ENCODE results near the gene GLYAT. TPM values are rescaled to one million over a fixed set of nuclear protein-coding genes. Genes with fewer than 3 reads are reported as not detected.

Gene GLYAT
- total and polyA plus RNA-seq, 2 of the 8 experiments (the other 6 are each of a cell fraction or from before 2014, with no cell fraction given): not detected

- no peak for TF ChIP-seq JUN (IDR thresholded peaks at IDR 0.05; ENCODE audit: low read depth, low read length)
Measured at GRCh38 chr11:58765078-58765477, 33.3 kb upstream of the GLYAT start (continued).

GRCh38 chr11:58763120-58763490, 31.4 kb upstream of the GLYAT start:
- H3K79me2 ChIP-seq (ENCODE audit: control insufficient read depth in 1 of 2, insufficient read depth in 2 of 2, low read length in 2 of 2): no peaks in the 10 kb centered on the region
- H3K4me1 ChIP-seq (replicated peaks in 1 of 4; ENCODE audit: control insufficient read depth in 3 of 4, insufficient read depth in 4 of 4, low read length in 3 of 4): no peaks in the 10 kb centered on the region
- no peaks in the 10 kb centered on the region for H4K20me1 ChIP-seq (replicated peaks in 1 of 2; ENCODE audit: control insufficient read depth in 1 of 2, insufficient read depth in 2 of 2, low read length in 2 of 2)
- no peak overlapping the region for H2BK12ac ChIP-seq (ENCODE audit: low read depth, low read length)
- H3K79me1 ChIP-seq (ENCODE audit: low read depth, low read length): no peaks in the 10 kb centered on the region
- H3K4me3 ChIP-seq (ENCODE audit: extremely low read depth in 1 of 4, insufficient read depth in 2 of 4, low read depth in 3 of 4, low read length in 4 of 4): no peak overlapping the region
- no peaks in the 10 kb centered on the region for H3K36me3 ChIP-seq (ENCODE audit: control insufficient read depth in 2 of 4, insufficient read depth in 4 of 4, low read length in 3 of 4)
- no peak overlapping the region for H2BK20ac ChIP-seq (ENCODE audit: low read length)
- CTCF ChIA-PET (ENCODE audit: partially characterized antibody): no interaction called here
- no peak for DNase-seq (ENCODE audit: low read depth in 1 of 2, low spot score in 2 of 2)
- no peak overlapping the region for H3K4me2 ChIP-seq (ENCODE audit: insufficient read depth in 1 of 2, low read depth in 2 of 2, low read length in 2 of 2)
- H4K8ac ChIP-seq (ENCODE audit: extremely low read depth, insufficient read depth, low read length): no peak overlapping the region
- H3K23me2 ChIP-seq (ENCODE audit: low read depth, low read length): no peaks in the 10 kb centered on the region
- H3K9me3 ChIP-seq (ENCODE audit: insufficient read depth in 2 of 2, low read depth in 1 of 2, low read length in 1 of 2): peaks cover 8 to 19% of the 10 kb centered on the region in 2 experiments; a peak in 2 of 4 replicates
- no peak for FAIRE-seq
- no peak overlapping the region for H3K4ac ChIP-seq (replicated peaks; ENCODE audit: insufficient read length, low read depth, low read length)
- no peak overlapping the region for H2BK120ac ChIP-seq (replicated peaks; ENCODE audit: low read depth, low read length)
- no peaks in the 10 kb centered on the region for H3K27me3 ChIP-seq (replicated peaks in 1 of 4; ENCODE audit: control insufficient read depth in 3 of 4, extremely low read depth in 1 of 4, insufficient read depth in 3 of 4, low read length in 3 of 4)
- WGBS, 2 experiments (ENCODE audit: extremely low coverage in 1 of 2, insufficient coverage in 1 of 2, insufficient read length in 1 of 2, insufficient replicate concordance in 2 of 2, low coverage in 1 of 2, low lambda C conversion rate in 2 of 2, missing lambda C conversion rate in 1 of 2): 89% methylated on average over 1 of the region's 1 CpG; no CpG with 5 or more reads in 1 of the 2 experiments
- H3K56ac ChIP-seq (replicated peaks; ENCODE audit: insufficient read length, low read depth, low read length): no peak overlapping the region
- H2AK5ac ChIP-seq (ENCODE audit: low read depth, low read length): no peak overlapping the region
- POLR2A ChIA-PET (ENCODE audit: partially characterized antibody): no interaction called here
- H4K91ac ChIP-seq (replicated peaks; ENCODE audit: insufficient read length, low read length): no peak overlapping the region
- no peak overlapping the region for H3K9ac ChIP-seq (replicated peaks in 1 of 4; ENCODE audit: extremely low read depth in 1 of 4, low read depth in 3 of 4, low read length in 3 of 4)
- H2AFZ ChIP-seq (ENCODE audit: low read length): no peak overlapping the region
- no peak overlapping the region for H4K5ac ChIP-seq (ENCODE audit: insufficient read length, low read depth, low read length)
- no peak overlapping the region for H2BK15ac ChIP-seq (ENCODE audit: low read length)
- H3K23ac ChIP-seq (ENCODE audit: insufficient read length): no peak overlapping the region
- H2BK5ac ChIP-seq (ENCODE audit: low read depth, low read length): no peak overlapping the region
- no peak overlapping the region for H3K27ac ChIP-seq (ENCODE audit: low read depth, low read length)
- no peak overlapping the region for H3K18ac ChIP-seq (ENCODE audit: extremely low read depth, low read length)
- H3K14ac ChIP-seq (ENCODE audit: insufficient read length): no peak overlapping the region

Data from H1 (cell line).